Effector memory CD4-positive, alpha-beta T cell (primary cell): ENCODE data around the gene MAL.

Experiments
- DNase-seq, 3 donors: peaks; one replicate each; pipeline ENCODE4 v3.0.0-alpha.2; 2020
- H3K27ac ChIP-seq: 2 replicates; pipeline ENCODE4 v1.7.0; 2013; ENCODE audit warnings: mild to moderate bottlenecking, low read length, moderate library complexity; ENCODE audit not compliant: insufficient read depth, poor library complexity, severe bottlenecking
- H3K27me3 ChIP-seq: replicated peaks from 2 replicates; pipeline ENCODE4 v1.7.0; 2013; ENCODE audit warnings: mild to moderate bottlenecking, low read length; ENCODE audit not compliant: insufficient read depth, control insufficient read depth, poor library complexity, severe bottlenecking
- H3K36me3 ChIP-seq: 2 replicates; pipeline ENCODE4 v1.7.0; 2013; ENCODE audit warnings: mild to moderate bottlenecking, low read length, moderate library complexity; ENCODE audit not compliant: control insufficient read depth, insufficient read depth
- H3K4me1 ChIP-seq: 2 replicates; pipeline ENCODE4 v1.7.0; 2013; ENCODE audit warnings: low read length, mild to moderate bottlenecking; ENCODE audit not compliant: control insufficient read depth, insufficient read depth, poor library complexity, severe bottlenecking
- H3K4me3 ChIP-seq: 2 replicates; pipeline ENCODE4 v1.7.0; 2013; ENCODE audit warnings: low read length, low read depth, mild to moderate bottlenecking; ENCODE audit not compliant: insufficient read depth, poor library complexity, severe bottlenecking
- H3K9me3 ChIP-seq: 2 replicates; pipeline ENCODE4 v1.7.0; 2013; ENCODE audit warnings: mild to moderate bottlenecking, low read length, moderate library complexity; ENCODE audit not compliant: control insufficient read depth

Gene MAL

DNA sequence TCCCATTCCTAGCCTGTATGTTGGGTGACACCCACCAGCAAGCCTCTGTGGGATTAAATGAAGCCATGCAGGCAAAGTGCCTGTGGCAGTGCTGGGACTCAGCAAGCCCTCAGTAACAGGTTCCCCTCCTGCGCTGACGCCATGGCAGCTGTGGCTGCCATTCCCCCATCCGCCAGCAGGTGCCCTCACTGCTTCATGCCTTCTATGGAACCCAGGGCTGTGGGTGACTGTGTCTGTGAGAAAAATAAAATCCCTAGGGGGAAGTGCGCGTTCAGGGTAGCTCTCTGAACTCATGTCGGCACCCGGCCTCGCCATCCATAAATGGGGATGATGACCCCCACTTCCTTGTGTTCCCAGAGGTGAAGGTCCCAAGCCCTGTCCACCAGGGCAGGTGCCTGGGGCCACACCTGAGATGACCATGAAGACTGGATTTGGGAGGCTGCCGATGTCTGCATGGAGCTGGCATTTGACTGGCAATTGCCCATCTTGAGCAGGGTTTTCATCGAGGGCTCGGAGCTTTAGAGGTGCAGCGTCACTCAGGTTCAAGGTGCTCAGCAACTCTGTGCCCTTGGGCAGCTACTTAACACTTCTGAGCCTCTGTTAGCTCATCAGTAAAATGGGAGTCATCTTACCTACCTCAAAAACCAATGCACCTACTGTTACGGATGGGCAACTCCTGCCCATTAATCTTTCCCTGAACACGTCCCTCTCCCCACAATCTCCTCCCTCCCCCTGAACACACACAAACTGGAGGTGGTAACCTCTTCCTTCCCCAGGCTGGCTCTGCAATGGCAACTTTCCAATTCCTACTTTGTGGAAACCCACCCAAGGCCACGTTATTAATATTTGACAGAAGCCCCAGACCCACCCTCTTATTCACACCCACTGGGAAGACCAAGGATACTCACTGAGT lies 2.9 kb upstream of the MAL start:
- no peaks in the 10 kb centered on the region for H3K9me3 ChIP-seq
- no peak overlapping the region for H3K4me3 ChIP-seq
- no peak overlapping the region for H3K27ac ChIP-seq
- no peaks in the 10 kb centered on the region for H3K36me3 ChIP-seq
- peaks cover 40% of the 10 kb centered on the region for H3K4me1 ChIP-seq
- peak; percentile 38 to 64 (median 64) for DNase-seq
- H3K27me3 ChIP-seq: no peaks in the 10 kb centered on the region

DNA sequence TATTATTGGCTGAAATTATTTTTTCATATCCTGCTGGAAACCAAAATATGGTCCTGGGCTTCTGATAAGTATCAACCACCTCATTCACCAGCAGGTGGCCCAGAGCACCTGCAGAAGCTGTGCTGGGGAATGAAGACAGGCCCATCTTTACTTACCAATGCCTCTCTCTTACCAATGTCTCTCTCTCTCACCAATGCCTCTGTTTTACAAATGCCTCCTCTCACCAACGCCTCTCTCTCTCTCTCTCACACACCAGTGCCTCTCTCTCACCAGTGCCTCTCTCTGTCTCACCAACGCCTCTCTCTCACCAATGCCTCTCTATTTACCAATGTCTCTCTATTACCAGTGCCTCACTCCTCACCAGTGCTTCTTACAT lies 2.3 kb upstream of the MAL start:
- no peaks in the 10 kb centered on the region for H3K36me3 ChIP-seq
- DNase-seq: peak; percentile 10 to 39 (median 38)
- H3K9me3 ChIP-seq: no peaks in the 10 kb centered on the region
- no peak overlapping the region for H3K4me3 ChIP-seq
- H3K27me3 ChIP-seq: no peaks in the 10 kb centered on the region
- peaks cover 41% of the 10 kb centered on the region for H3K4me1 ChIP-seq
- H3K27ac ChIP-seq: peak overlapping the region; percentile 38

DNA sequence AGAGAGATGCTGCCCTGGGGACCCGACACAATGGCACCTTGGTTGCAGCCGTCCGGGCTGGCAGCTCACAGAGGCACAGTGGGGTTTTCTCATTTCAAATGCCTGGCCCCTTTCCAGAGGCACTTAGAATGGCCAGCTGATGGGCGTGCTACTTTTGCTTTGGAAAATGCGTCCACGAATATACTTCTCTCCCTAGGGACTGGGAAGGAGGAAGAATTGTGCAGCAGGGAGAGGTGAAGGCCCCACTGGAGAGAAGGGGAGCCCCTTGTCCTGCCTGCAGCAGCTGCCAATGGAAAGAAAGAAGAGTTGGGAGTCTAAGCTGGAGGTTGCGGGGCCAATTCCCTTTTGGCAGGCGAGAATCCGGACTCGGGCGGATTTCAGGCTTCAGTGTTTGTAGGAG lies 1.1 kb upstream of the MAL start:
- no peak for DNase-seq
- H3K27ac ChIP-seq: peak overlapping the region; percentile 19
- H3K36me3 ChIP-seq: no peaks in the 10 kb centered on the region
- H3K4me3 ChIP-seq: peak overlapping the region; percentile 92
- H3K4me1 ChIP-seq: peaks cover 41% of the 10 kb centered on the region
- no peaks in the 10 kb centered on the region for H3K9me3 ChIP-seq
- H3K27me3 ChIP-seq: no peaks in the 10 kb centered on the region

DNA sequence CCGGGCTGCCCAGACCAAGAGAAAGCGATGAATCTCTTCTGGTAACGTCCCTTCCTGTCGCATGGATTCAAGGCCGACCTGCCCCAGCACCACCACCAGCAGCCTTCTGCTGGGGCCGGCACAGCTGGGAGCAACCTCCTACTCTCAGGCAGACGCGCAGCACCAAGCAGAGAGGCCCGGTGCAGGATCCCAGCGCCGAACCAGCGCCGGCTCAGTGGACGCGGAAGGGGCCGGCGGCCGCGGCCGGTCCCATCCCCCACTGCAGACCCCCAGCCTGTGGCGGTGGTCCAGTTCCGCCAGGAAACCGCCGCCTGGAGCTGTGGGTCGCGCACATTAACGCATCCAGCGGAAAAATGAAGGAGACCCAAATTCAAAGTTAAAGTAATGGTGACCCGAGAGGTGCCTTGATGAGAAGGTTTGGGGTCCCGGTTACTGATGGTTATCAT lies 525 bp upstream of the MAL start:
- H3K4me3 ChIP-seq: peak overlapping the region; percentile 92
- peaks cover 45% of the 10 kb centered on the region for H3K4me1 ChIP-seq

DNA sequence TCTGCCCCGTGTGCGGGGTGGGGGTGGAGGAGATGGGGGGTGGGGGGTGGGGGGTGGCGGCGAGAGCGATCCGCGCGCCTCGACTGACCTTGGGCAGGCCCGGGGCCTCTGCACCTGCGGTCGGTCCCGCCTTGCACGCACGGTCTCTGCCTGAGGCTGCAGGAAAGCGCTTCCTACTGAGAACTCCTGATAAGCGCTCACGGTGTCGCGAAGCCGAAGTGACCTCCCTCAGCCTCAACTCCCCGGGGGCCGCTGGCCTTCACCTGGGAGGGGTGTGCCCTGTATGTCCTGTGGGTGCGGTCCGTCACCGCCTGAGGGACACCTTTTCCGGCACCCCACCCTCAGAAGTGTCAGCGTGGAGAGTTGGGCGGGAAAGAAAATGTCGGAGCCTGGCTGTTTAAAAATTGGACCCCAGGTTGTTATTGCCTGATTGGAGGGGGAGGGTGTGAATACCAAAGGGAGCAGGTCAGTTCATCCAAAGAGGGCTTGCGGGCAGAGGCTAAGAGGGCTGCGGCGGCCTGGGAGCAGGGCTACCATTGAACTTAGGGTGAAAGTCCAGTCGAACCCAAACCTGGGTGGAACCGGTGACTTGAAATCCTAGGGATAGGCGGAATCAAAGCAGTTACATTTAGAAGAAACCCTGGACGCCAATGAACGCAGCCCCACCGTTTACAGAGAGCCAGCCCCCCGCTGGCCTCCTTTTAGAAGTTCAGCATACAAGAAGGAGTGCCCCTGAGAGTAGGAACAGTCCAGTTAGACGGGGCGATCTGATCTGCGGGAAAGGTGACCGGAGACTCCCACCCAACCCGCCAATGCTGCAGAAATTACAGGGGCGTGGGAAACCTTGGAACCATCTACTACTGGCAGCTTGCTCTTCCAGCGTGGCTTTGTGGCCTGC lies 1.2 kb downstream of the MAL start:
- Histone ChIP-seq H3K27me3 (no peaks in the 10 kb centered on the region), H3K36me3 (peaks cover 3% of the 10 kb centered on the region), H3K4me1 (peaks cover 54% of the 10 kb centered on the region), H3K9me3 (no peaks in the 10 kb centered on the region), H3K4me3 (peak overlapping the region; percentile 92), H3K27ac (peak overlapping the region; percentile 52)
- peak in 1 of 3 donors; percentile 15 for DNase-seq

More for the DNA sequence above, 525 bp upstream of the MAL start:
- H3K9me3 ChIP-seq: no peaks in the 10 kb centered on the region
- H3K27ac ChIP-seq: peak overlapping the region; percentile 82
- no peaks in the 10 kb centered on the region for H3K36me3 ChIP-seq
- H3K27me3 ChIP-seq: no peaks in the 10 kb centered on the region
- no peak for DNase-seq

DNA sequence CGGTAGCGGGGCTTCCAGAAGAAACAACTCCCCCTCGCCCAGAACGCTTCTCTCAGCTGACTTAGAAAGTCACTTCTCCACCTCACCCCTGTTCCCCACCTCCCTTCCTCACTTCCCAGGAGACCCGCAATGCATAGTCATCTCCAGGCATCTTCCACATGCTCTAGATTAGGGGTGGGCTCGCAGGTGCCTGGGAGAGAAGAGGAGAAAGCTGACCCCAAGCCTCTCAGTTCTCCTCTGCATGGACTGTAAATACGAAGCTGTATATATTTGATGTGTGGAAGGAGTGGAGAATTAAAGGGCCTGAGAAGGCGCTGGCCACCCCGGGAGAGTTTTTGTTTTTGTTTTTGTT lies 1.8 kb downstream of the MAL start:
- H3K9me3 ChIP-seq: no peaks in the 10 kb centered on the region
- peaks cover 50% of the 10 kb centered on the region for H3K4me1 ChIP-seq
- no peaks in the 10 kb centered on the region for H3K27me3 ChIP-seq
- H3K36me3 ChIP-seq: peaks cover 4% of the 10 kb centered on the region
- peak overlapping the region; percentile 92 for H3K4me3 ChIP-seq
- H3K27ac ChIP-seq: no peak overlapping the region
- no peak for DNase-seq

DNA sequence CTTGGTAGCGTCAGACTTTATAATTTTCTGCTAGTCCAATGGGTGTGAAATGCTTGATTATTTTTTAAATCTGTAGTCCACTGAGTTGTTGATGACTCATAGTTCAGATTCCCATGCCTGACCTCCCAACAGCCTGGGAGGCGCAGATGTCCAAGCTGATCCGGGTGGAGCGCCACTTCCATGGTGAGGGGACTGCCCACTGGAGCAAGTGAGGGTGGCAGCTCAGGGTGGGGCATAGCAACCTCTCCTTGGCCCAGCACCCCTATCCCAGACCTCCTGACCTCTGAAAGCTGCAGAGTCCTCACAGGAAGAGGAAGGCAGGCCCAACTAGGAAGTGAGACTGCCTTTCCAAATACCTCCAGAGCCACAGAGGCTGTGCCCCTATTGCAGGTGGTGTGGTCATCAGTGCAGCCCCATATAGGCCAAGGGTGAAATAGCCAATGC lies 4.4 kb downstream of the MAL start:
- Histone ChIP-seq H3K9me3 (no peaks in the 10 kb centered on the region), H3K4me1 (peaks cover 41% of the 10 kb centered on the region), H3K36me3 (peaks cover 10% of the 10 kb centered on the region), H3K4me3 (no peak overlapping the region), H3K27me3 (no peaks in the 10 kb centered on the region), H3K27ac (no peak overlapping the region)
- no peak for DNase-seq

DNA sequence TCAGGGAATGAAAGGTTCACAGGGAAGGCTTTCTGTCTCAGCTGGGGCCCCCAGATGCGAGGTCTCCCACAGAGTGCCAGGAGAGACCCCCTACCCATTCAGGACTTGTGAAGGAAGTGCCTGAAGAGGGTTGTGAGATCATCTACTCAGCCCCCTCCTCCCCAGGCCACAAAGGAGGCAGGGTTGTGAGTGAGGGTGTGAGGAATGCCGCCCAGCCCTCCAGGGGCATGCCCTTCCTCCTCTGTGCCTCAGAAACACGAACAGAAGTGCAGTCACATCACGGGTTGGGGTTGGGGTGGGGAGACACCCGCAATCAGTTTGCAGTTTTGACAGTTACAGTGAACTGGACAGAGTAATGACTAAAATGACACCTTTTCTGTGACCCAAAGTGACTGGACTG lies 5.0 kb downstream of the MAL start:
- DNase-seq: no peak
- no peaks in the 10 kb centered on the region for H3K9me3 ChIP-seq
- peak overlapping the region; percentile 28 for H3K27ac ChIP-seq
- H3K4me1 ChIP-seq: peaks cover 44% of the 10 kb centered on the region
- no peak overlapping the region for H3K4me3 ChIP-seq
- no peaks in the 10 kb centered on the region for H3K27me3 ChIP-seq
- H3K36me3 ChIP-seq: peaks cover 10% of the 10 kb centered on the region

DNA sequence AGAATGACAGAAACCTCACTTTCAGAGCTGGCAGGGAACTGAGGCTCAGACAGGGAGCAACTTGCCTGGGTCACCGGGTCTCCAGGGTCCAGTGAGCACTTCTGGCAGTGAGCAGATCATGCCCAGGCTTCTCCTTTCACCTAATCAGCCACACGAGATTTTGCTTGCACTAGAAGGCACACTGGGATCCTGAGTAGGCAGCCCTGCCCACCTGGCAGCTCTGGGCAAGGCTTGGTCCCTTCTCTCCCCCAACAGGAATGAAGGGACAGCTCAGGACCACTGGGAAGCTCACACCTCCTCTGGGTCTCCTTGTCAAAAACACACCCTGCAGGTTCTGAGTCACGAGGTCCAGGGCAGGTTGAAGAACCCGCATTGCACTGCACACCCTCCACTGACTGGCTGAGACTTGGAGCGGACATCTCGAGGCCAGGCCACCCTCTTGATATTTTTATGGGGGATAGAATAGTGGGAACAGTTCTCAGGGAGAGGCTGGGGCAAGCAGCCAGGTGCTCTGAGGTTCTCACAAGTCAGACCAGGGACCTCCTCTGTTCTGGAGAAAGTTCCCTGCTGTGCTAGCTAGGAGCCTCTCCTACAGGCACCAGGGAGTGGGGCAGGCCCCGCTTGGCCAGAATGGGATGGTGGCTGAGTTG lies 5.7 kb downstream of the MAL start:
- Histone ChIP-seq H3K4me1 (peaks cover 48% of the 10 kb centered on the region), H3K27me3 (no peaks in the 10 kb centered on the region), H3K27ac (no peak overlapping the region), H3K9me3 (no peaks in the 10 kb centered on the region), H3K36me3 (peaks cover 10% of the 10 kb centered on the region), H3K4me3 (no peak overlapping the region)
- no peak for DNase-seq
